GM18517 (cell line): ENCODE data around the gene MYBPC1.
"Not testable (repeated sequence)": the region's sequence is repeated elsewhere in the genome, so short reads cannot be mapped to it uniquely, and the experiment has no call there.

Experiments used
- ATAC-seq: cut with Tn5 transposase; IDR thresholded peaks from one replicate; pipeline ENCODE4 v1.9.1; 2021; ENCODE audit warnings: mild to moderate bottlenecking, moderate library complexity; ENCODE audit not compliant: unreplicated experiment

Gene MYBPC1

GRCh38 chr12:101729842-101730241, 135.1 kb downstream of the MYBPC1 start:
- no peak for ATAC-seq

- ATAC-seq: no peak
Observed at GRCh38 chr12:101732318-101732717, 137.5 kb downstream of the MYBPC1 start.

- ATAC-seq: no peak
Observed at GRCh38 chr12:101733166-101733565, 138.4 kb downstream of the MYBPC1 start.

GRCh38 chr12:101734482-101734881, 139.7 kb downstream of the MYBPC1 start:
- ATAC-seq: not testable (repeated sequence)
